Fibroblast of gingiva (primary cell): ENCODE measurements around the gene ATG4D.
"Not testable (repeated sequence)": the region's sequence is repeated elsewhere in the genome, so short reads cannot be mapped to it uniquely, and the experiment has no call there.

Experiments used
- DNase-seq: peaks from one replicate; pipeline ENCODE4 v3.0.0-alpha.2; 2011; ENCODE audit warnings: low read depth

ATG4D gene

DNA sequence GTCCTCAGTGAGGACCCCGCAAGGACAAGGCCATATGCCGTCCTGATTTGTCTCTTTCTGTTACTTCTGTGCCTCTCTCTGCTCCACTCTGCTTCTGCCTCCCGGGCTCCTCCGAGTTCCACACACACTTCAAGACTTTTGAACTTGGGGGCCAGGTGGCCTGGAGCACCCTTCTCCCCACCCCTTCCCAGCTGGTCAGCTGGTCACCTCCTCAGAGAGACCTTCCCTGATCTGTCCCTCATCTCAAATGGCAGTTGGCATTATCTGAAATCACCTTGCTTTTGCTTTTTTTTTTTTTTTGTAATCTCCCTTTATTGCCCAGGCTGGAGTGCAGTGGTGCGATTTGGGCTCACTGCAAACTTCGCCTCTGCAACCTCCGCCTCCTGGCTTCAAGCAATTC lies 24.3 kb upstream of the ATG4D start:
- no peak for DNase-seq

DNA sequence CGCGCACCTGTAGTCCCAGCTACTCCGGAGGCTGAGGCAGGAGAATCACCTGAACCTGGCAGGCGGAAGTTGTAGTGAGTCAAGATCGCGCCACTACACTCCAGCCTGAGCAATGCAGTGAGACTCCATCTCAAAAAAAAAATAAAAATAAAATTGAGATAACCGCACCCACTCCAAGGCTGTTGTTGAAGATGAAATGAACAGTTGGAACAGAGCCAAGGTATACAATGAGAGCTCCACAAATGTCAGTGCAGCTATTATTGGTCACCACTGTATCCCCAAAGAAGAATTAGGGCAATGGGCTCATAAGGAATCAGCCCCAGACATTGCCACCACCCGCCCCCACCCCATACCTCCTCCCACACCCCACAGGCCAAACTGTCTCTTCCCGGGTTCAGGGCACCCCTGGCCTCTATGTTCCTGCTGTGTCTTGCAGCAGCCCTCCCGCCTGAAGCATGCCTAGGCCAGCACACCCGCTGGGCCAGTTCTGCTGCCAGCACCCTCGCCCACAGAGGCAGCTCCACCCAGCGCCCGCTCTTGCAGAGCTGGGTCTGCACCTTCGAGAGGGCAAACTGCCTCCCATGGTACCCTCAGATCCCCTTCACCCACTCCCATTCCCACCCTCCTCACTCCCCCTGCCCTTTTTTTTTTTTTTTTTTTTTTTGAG lies 22.9 kb upstream of the ATG4D start:
- DNase-seq, result no peak

DNA sequence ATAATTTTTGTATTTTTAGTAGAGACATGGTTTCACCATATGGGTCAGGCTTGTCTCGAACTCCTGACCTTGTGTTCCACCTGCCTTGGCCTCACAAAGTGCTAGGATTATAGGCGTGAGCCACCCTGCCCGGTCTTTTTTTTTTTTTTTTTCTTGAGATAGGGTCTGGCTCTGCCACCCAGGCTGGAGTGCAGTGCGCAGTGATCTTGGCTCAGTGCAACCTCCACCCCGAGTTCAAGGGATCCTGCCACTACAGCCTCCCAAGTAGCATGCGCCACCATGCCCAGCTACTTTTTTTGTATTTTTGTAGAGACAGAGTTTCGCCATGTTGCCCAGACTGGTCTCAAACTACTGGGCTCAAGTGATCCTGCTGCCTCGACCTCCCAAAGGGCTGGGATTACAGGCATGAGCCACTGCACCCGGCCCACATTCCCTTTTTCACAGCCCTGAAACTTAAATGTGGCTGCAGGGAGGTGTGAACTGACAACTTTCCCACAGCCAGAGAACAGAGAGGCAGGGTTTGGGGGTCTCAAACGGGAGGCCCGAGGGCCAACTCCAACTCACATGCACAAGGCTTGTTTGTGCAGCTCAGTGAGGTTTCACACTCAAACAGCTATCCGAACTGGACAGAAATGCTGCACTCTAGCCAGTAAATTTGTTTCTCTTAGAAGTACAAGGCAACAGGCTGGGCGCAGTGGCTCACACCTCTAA lies 22.1 kb upstream of the ATG4D start:
- no peak for DNase-seq

DNA sequence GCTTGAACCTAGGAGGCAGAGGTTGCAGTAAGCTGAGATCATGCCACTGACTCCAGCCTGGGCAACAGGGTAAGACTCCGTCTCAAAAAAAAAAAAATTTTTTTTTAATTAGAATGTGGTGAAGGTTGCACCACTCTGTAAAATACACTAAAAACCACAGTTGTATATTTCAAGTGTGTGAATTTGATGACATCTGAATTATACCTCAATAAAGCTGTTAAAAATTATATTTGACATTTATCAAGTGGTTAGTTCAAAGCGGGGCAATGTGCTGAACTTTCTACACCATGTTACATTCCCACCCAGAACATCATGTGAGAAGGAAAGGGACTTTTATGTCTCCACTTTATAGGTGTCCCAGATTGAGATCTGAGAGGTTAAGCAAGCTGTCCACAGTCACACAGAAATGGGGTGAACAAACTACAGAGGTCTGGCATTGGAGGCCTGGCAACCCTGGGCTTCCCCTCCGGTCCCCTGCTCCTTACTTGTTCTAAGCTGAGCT lies 20.5 kb upstream of the ATG4D start:
- no peak for DNase-seq

DNA sequence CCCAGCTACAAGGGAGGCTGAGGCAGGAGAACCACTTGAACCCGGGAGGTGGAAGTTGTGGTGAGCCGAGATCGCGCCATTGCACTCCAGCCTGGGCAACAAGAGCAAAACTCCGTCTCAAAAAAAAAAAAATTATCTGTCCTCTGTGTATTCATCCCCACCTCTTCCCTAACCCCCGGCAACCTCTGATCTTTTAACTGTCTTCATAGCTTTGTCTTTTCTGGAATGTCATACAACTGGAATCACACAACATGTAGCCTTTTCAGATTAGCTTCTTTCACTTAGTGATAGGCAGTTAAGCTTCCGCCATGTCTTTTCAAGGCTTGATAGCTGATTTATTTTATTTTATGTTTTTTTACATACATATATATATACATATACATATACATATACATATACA lies 18.1 kb upstream of the ATG4D start:
- no peak for DNase-seq

DNA sequence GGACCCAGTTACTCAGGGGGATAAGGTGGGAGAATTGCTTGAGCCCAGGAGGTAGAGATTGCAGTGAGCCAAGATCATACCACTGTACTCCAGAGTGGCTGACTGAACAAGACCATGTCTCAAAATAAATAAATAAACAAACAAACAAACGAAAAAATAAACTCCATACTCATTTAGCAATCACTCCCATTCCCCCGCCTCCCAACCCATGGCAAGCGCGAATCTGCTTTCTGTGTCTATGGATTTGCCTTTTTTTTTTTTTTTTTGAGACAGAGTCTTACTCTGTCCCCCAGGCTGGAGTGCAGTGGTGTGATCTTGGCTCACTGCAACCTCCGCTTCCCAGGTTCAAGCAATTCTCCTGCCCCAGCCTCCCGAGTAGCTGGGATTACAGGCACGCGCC lies 16.8 kb upstream of the ATG4D start:
- DNase-seq, result not testable (repeated sequence)

DNA sequence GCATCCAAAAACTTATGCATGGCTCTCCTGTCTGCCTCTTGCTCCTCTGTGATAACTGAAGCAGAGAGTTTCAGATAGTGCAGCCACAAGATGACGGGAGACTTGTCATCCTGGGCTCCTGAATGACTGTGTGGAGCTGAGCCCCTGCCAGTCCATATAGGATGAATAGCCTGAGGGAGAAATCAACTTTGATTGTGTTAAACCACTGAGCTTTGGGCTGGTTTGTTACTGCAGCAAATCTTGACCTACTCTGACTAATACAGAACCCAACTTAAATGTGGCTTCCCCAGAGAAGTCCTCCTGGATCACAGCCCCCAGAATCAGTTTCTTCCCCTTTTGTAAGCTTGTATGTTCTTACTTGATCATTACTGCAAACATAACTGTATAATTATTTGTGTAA lies 11.2 kb upstream of the ATG4D start:
- DNase-seq, result no peak

DNA sequence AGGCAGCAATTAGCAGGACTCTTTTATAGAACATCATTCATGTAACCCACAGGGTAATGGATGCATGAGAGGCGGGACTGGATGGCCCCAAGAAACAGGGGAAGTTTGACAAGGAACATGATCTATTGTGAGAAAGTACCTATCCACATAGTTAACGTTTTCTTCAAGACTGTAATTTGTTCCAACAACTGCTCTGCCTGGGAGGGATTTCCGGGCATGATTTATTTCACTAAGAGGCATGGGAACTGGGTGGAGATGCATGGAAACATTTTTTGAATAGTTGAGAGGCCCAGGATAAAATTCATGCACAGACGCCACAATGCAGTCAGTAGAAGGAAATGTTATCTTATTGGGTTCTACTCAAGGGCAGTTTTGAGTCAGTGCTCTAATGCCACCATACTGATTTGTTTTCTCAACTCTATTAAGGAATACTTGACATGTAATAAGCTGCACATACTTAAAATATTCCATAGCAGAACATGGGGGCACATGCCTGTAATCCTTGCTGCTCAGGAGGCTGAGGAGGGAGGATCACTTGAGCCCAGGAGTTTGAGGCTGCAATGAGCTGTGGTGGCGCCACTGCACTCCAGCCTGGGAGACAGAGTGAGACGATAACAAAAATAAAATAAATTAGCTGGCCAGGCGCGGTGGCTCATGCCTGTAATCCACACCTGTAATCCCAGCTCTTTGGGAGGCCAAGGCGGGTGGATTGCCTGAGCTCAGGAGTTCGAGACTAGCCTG lies 9.9 kb upstream of the ATG4D start:
- DNase-seq, result peak; percentile 36

DNA sequence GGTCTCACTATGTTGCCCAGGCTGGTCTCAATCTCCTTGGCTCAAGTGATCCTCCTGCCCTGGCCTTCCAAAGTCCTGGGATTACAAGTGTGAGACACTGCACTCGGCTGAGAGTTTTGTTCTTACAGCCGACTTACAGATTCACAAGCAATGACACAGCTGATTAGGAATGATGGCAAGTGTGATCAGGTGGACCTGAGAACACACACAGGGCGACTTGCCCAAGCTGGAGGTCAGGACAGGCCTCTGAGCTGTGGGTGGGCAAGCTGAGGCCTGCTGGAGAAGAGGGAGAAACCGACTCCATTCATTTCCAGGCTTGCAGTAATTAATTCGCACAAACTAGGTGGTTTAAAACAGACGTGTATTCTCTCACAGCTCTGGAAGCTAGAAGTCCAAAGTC lies 8.1 kb upstream of the ATG4D start:
- no peak for DNase-seq

DNA sequence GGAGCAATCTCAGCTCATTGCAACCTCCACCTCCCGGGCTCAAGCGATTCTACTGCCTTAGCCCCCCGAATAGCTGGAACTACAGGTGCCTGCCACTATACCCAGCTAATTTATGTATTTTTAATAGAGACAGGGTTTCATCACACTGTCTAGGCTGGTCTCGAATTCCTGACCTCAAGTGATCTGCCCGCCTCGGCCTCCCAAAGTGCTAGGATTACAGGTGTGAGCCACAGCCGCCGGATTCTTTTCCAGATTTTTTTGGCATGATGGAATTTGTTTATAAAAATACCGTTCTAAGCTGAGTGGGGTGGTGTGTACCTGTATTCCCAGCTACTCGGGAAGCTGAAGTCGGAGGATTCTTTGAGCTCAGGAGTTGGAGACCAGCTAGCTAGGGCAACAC lies 6.0 kb upstream of the ATG4D start:
- DNase-seq, result no peak

DNA sequence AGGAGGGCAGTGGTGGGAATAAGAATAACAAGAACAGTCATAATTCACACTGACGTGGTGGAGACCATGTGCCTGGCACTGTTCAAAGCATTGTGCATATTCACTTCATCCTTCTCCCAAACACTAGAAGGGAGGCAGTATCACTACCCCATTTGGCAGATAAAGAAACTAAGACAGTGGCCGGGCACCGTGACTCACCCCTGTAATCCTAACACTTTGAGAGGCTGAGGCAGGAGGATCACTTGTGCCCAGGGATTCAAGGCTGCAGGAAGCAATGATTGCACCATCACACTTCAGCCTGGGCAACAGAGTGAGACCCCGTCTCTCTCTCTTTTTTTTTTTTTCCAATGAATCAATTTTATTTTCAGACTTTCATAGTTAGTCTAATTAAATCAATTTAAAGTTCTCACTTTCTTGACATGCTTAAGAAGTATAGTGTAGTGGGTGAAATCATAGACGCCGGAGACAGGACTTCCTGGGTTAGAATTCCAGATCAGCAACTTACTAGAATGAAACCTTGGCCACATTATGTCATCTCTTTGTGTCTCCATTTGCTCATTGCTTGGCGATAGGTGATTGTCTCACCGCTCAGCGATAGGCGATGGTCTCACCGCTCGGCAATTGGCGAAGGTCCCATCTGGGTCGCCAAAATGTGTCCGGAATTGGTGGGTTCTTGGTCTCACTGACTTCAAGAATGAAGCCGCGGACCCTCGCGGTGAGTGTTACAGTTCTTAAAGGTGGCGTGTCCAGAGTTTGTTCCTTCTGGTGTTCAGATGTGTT lies 5.3 kb upstream of the ATG4D start:
- DNase-seq, result no peak

DNA sequence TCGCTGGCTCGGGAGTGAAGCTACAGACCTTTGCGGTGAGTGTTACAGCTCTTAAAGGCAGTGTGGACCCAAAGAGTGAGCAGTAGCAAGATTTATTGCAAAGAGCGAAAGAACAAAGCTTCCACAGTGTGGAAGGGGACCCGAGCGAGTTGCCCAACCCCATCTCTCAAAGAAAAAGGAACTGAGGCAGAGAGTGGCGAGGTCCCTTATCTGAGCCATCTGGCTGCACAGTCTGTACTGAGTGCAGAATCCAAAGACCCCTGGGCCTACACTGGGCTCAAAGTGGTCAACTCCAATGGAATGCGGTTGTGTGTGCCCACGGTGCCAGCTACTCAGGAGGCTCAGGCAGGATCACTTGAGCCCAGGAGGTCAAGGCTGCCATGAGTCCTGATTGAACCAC lies 4.7 kb upstream of the ATG4D start:
- not testable (repeated sequence) for DNase-seq

DNA sequence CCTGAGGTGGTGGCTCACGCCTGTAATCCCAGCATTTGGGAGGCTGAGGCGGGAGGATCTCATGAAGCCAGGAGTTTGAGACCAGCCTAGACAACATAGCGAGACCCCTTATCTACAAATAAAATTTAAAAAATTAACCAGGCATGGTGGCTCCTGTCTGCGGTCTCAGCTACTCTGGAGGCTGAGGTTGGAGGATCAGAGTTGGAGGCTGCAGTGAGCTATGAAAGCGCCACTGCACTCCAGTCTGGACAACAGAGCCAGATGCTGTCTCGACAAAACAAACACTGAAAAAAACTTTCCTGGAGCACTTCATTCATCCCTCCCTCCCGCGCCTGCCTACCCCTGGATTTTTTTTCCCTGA lies 665 bp upstream of the ATG4D start:
- no peak for DNase-seq

DNA sequence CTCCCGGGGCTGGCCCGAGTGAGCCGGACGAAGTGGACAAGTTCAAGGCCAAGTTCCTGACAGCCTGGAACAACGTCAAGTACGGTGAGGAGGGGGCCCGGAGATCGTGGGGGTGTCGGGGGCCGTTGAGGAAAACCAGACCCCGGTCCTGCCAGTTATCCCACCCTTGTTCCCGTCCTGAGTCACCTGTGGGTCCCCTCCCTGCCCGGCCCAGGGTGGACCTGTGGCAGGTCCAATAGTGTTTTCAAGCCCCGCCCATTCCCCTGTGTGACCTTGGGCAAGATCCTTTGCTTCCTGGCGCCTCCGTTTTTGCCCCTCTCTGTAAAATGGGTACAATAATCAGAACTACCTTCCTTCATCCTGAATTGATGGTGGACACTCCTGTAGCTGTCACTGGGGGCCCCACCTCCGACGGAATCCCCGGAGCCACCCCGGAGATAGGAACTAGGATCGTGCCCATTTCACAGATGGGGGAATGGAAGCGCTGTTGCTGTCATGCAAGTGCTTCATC lies 593 bp downstream of the ATG4D start:
- DNase-seq, result no peak

DNA sequence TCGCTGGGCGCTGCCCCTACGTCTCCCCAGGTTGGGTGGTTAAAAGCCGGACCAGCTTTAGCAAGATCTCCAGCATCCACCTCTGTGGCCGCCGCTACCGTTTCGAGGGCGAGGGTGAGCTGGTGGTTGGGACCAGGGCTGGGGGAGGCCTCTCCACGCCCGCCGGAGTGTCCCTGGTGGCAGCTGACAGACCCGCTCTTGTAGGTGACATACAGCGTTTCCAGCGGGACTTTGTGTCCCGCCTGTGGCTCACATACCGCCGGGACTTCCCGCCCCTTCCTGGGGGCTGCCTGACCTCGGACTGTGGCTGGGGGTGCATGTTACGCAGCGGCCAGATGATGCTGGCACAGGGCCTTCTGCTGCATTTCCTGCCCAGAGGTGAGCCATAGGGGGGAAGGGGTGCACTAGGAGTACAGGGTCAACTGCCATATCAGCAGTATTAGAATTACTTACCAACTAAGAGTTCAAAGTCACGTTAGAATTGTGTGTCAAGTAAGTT lies 1.1 kb downstream of the ATG4D start:
- no peak for DNase-seq

DNA sequence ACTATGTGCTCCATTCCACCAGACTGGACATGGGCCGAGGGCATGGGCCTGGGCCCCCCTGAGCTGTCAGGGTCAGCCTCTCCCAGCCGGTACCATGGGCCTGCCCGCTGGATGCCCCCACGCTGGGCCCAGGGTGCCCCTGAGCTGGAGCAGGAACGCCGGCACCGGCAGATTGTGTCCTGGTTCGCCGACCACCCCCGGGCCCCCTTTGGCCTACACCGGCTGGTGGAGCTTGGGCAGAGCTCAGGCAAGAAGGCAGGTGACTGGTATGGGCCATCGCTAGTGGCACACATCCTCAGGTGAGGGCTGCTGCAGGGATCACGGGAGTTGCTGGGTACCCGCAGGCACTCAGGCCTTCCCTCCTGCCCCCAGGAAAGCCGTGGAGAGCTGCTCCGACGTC lies 3.1 kb downstream of the ATG4D start:
- no peak for DNase-seq

DNA sequence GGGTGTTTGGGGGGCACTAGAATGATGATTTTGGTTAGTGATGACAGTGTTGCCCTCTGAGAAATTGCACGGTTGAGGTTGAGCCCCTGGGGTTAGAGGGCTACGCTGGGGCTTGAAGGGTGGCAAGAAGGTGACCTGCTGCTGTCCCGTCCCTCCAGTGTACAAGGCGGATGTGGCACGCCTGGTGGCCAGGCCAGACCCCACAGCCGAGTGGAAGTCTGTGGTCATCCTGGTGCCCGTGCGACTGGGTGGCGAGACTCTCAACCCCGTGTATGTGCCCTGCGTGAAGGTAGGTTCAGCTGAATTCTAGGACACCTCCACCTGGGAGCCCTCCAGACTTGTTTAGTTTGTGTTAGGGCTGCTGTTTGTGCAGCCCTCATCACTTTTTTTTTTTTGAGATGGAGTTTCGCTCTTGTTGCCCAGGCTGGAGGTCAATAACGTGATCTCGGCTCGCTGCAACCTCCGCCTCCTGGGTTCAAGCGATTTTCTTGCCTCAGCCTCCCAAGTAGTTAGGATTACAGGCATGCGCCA lies 5.1 kb downstream of the ATG4D start:
- no peak for DNase-seq

DNA sequence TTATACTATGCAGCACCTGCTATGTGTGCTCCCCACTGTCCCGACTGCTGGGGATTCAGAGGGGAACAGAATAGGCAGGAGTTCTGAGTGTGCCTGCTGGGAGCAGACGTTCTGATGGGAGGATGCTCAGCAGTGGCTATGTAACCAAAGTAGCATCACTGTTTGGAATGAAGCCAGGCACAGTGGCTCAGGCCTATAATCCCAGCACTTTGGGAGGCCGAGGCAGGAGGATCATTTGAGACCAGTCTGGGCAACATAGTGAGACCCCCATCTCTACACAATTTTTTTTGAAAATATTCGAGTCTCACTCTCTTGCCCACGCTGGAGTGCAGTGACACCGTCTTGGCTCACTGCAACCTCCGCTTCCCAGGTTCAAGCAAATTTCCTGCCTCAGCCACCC lies 6.0 kb downstream of the ATG4D start:
- DNase-seq, result no peak

DNA sequence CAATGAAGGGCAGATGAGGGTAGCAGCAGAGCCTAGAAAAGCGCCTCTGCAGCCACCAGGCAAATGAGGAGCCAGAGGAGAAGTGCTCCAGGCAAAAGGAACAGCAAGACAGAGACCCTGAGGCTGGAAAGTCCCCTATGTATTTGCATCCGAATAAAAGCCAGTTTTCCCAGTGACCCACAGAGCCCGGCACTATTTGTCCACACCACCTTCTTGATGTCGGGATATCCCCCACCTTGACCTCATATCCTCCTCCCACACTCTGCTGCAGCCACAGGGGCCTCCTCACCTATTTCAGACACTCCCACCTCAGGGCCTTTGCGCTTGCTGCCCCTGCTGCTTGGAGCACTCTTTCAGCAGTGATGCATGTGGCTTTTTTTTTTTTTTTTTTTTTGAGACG lies 6.6 kb downstream of the ATG4D start:
- no peak for DNase-seq

DNA sequence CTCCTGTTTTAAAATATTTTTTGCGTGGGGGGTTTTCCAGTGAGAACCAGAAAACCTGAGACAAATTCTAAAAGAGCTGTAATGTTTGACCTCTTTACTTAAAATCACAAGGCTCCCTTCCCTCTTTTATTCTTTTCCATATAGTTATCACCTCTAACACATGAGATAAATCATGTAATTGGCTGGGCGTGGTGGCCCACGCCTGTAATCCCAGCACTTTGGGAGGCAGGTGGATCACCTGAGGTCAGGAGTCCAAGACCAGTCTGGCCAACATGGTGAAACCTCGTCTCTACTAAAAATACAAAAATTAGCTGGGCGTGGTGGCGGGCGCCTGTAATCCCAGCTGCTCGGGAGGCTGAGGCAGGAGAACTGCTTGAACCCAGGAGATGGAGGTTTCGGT lies 7.3 kb downstream of the ATG4D start:
- DNase-seq, result not testable (repeated sequence)

DNA sequence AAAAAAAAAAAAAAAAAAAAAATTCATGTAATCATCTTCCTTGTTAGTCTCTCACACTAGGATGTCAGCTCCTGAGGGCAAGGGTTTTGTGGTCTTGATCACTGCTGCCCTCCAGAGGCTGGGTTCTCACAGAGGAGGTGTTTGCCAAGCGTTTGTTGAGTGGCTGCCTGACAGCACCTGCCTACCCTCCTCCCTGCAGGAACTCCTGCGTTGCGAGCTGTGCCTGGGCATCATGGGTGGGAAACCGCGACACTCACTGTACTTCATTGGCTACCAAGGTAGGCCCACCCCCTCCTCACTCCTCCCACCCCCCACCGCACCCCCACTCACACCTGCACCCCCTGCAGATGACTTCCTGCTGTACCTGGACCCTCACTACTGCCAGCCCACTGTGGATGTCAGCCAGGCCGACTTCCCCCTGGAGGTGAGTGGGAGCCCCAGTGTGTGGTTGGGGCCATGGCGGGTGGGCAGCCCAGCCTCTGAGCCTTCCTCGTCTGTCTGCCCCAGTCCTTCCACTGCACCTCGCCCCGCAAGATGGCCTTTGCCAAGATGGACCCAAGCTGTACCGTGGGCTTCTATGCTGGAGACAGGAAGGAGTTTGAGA lies 8.1 kb downstream of the ATG4D start:
- DNase-seq, result no peak
